ENCODE measurements around the gene KRT86. TPM values are rescaled to one million over a fixed set of nuclear protein-coding genes. Genes with fewer than 3 reads are reported as not detected.

The KRT86 gene
- total and polyA plus RNA-seq, 2 experiments from 2014 or later = 0.16 TPM; not detected in 1

DNA sequence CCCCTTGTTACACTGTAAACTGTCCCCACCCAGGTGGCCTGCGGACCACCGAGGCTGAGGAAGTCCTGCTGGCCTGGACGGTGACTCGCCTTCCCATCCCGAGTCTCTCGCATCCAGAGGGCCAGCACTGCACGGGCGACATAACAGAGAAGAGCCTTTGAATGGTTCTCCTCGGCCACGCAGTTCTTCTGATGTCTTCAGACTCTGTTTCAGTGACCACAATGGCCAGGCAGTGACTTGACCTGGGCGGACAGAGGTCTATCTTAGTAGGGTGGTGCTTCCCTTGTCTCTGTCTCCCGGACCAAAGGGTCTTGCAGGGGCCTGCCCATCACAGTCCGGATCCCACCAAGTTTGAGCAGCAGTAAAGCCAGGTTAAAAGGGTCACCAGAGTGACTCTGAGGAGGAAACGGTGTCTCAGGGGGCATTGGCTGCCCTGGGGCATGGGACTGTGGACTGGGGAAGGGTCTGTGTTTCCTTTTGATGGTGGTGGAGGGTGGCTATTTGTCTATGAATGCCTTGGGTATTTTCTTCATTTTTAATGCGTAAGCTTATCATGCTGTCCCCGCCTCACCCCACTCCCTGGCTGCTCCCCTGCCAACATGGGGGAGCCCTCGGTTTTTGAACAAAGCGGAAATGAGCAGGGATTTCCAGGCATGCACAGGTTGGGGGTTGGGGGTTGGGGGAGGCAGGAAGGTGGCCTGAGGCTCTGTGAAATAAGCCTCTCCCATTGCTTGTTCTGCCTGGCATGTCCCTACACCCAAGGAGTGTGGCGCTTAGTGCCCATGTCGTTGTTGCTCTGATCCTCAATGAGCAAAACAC, 82.5 kb downstream of the KRT86 start:
- no peak overlapping the region for H3K4me3 ChIP-seq
- no peak for DNase-seq (ENCODE audit: low spot score)

More for the DNA sequence above, 82.5 kb downstream of the KRT86 start:
- Mint-ChIP-seq H3K27ac (no peak overlapping the region), H3K4me1 (peaks cover 9% of the 10 kb centered on the region), H3K27me3 (ENCODE audit: insufficient read depth, low read depth, poor library complexity) (no peaks in the 10 kb centered on the region), H3K9me3 (no peaks in the 10 kb centered on the region), H3K4me3 (no peak overlapping the region), H3K36me3 (ENCODE audit: low read depth) (no peaks in the 10 kb centered on the region)
- Histone ChIP-seq H3K4me1 (ENCODE audit: insufficient read depth) (no peaks in the 10 kb centered on the region), H3K27me3 (ENCODE audit: insufficient read depth) (no peaks in the 10 kb centered on the region), H3K79me2 (replicated peaks; ENCODE audit: insufficient read depth) (no peaks in the 10 kb centered on the region), H4K20me1 (replicated peaks; ENCODE audit: insufficient read depth) (no peaks in the 10 kb centered on the region), H2AFZ (no peak overlapping the region), H3F3A (replicated peaks; ENCODE audit: low read depth) (no peaks in the 10 kb centered on the region), H3K27ac (ENCODE audit: low read depth) (no peak overlapping the region), H3K9me2 (ENCODE audit: insufficient read depth) (no peaks in the 10 kb centered on the region), H3K4me2 (no peak overlapping the region), H3K36me3 (ENCODE audit: insufficient read depth) (no peaks in the 10 kb centered on the region)
- TF ChIP-seq EZH2phosphoT487 (IDR thresholded peaks at IDR 0.05; ENCODE audit: unreplicated experiment) (no peak), POLR2AphosphoS5 (IDR thresholded peaks at IDR 0.05; ENCODE audit: low read depth) (no peak), CREB1 (CRISPR knock-in tag; IDR thresholded peaks at IDR 0.05; ENCODE audit: low read depth) (no peak), ZNF114 (CRISPR knock-in tag; IDR thresholded peaks at IDR 0.05) (no peak), NANOG (IDR thresholded peaks at IDR 0.05; ENCODE audit: borderline replicate concordance) (no peak), EZH2 (IDR thresholded peaks at IDR 0.05; ENCODE audit: low read depth, unreplicated experiment) (no peak), STAT1 (IDR thresholded peaks at IDR 0.05; ENCODE audit: unreplicated experiment) (no peak), JUNB (IDR thresholded peaks at IDR 0.05; ENCODE audit: unreplicated experiment) (no peak), ZNF331 (CRISPR knock-in tag; IDR thresholded peaks at IDR 0.05; ENCODE audit: low read depth) (no peak)
- TF ChIP-seq, protein P1, sequence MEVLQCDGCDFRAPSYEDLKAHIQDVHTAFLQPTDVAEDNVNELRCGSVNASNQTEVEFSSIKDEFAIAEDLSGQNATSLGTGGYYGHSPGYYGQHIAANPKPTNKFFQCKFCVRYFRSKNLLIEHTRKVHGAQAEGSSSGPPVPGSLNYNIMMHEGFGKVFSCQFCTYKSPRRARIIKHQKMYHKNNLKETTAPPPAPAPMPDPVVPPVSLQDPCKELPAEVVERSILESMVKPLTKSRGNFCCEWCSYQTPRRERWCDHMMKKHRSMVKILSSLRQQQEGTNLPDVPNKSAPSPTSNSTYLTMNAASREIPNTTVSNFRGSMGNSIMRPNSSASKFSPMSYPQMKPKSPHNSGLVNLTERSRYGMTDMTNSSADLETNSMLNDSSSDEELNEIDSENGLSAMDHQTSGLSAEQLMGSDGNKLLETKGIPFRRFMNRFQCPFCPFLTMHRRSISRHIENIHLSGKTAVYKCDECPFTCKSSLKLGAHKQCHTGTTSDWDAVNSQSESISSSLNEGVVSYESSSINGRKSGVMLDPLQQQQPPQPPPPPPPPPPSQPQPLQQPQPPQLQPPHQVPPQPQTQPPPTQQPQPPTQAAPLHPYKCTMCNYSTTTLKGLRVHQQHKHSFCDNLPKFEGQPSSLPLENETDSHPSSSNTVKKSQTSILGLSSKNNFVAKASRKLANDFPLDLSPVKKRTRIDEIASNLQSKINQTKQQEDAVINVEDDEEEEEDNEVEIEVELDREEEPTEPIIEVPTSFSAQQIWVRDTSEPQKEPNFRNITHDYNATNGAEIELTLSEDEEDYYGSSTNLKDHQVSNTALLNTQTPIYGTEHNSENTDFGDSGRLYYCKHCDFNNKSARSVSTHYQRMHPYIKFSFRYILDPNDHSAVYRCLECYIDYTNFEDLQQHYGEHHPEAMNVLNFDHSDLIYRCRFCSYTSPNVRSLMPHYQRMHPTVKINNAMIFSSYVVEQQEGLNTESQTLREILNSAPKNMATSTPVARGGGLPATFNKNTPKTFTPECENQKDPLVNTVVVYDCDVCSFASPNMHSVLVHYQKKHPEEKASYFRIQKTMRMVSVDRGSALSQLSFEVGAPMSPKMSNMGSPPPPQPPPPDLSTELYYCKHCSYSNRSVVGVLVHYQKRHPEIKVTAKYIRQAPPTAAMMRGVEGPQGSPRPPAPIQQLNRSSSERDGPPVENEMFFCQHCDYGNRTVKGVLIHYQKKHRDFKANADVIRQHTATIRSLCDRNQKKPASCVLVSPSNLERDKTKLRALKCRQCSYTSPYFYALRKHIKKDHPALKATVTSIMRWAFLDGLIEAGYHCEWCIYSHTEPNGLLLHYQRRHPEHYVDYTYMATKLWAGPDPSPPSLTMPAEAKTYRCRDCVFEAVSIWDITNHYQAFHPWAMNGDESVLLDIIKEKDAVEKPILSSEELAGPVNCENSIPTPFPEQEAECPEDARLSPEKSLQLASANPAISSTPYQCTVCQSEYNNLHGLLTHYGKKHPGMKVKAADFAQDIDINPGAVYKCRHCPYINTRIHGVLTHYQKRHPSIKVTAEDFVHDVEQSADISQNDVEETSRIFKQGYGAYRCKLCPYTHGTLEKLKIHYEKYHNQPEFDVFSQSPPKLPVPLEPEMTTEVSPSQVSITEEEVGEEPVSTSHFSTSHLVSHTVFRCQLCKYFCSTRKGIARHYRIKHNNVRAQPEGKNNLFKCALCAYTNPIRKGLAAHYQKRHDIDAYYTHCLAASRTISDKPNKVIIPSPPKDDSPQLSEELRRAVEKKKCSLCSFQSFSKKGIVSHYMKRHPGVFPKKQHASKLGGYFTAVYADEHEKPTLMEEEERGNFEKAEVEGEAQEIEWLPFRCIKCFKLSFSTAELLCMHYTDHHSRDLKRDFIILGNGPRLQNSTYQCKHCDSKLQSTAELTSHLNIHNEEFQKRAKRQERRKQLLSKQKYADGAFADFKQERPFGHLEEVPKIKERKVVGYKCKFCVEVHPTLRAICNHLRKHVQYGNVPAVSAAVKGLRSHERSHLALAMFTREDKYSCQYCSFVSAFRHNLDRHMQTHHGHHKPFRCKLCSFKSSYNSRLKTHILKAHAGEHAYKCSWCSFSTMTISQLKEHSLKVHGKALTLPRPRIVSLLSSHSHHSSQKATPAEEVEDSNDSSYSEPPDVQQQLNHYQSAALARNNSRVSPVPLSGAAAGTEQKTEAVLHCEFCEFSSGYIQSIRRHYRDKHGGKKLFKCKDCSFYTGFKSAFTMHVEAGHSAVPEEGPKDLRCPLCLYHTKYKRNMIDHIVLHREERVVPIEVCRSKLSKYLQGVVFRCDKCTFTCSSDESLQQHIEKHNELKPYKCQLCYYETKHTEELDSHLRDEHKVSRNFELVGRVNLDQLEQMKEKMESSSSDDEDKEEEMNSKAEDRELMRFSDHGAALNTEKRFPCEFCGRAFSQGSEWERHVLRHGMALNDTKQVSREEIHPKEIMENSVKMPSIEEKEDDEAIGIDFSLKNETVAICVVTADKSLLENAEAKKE (CRISPR knock-in tag; IDR thresholded peaks at IDR 0.05) = no peak
- TF ChIP-seq, protein P2, sequence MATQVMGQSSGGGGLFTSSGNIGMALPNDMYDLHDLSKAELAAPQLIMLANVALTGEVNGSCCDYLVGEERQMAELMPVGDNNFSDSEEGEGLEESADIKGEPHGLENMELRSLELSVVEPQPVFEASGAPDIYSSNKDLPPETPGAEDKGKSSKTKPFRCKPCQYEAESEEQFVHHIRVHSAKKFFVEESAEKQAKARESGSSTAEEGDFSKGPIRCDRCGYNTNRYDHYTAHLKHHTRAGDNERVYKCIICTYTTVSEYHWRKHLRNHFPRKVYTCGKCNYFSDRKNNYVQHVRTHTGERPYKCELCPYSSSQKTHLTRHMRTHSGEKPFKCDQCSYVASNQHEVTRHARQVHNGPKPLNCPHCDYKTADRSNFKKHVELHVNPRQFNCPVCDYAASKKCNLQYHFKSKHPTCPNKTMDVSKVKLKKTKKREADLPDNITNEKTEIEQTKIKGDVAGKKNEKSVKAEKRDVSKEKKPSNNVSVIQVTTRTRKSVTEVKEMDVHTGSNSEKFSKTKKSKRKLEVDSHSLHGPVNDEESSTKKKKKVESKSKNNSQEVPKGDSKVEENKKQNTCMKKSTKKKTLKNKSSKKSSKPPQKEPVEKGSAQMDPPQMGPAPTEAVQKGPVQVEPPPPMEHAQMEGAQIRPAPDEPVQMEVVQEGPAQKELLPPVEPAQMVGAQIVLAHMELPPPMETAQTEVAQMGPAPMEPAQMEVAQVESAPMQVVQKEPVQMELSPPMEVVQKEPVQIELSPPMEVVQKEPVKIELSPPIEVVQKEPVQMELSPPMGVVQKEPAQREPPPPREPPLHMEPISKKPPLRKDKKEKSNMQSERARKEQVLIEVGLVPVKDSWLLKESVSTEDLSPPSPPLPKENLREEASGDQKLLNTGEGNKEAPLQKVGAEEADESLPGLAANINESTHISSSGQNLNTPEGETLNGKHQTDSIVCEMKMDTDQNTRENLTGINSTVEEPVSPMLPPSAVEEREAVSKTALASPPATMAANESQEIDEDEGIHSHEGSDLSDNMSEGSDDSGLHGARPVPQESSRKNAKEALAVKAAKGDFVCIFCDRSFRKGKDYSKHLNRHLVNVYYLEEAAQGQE (IDR thresholded peaks at IDR 0.05; ENCODE audit: unreplicated experiment) = no peak
- TF ChIP-seq, protein P3, sequence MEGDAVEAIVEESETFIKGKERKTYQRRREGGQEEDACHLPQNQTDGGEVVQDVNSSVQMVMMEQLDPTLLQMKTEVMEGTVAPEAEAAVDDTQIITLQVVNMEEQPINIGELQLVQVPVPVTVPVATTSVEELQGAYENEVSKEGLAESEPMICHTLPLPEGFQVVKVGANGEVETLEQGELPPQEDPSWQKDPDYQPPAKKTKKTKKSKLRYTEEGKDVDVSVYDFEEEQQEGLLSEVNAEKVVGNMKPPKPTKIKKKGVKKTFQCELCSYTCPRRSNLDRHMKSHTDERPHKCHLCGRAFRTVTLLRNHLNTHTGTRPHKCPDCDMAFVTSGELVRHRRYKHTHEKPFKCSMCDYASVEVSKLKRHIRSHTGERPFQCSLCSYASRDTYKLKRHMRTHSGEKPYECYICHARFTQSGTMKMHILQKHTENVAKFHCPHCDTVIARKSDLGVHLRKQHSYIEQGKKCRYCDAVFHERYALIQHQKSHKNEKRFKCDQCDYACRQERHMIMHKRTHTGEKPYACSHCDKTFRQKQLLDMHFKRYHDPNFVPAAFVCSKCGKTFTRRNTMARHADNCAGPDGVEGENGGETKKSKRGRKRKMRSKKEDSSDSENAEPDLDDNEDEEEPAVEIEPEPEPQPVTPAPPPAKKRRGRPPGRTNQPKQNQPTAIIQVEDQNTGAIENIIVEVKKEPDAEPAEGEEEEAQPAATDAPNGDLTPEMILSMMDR (conservative IDR thresholded peaks at IDR 0.05; ENCODE audit: low read depth in 2 of 2) = no peak
- TF ChIP-seq, protein P4, sequence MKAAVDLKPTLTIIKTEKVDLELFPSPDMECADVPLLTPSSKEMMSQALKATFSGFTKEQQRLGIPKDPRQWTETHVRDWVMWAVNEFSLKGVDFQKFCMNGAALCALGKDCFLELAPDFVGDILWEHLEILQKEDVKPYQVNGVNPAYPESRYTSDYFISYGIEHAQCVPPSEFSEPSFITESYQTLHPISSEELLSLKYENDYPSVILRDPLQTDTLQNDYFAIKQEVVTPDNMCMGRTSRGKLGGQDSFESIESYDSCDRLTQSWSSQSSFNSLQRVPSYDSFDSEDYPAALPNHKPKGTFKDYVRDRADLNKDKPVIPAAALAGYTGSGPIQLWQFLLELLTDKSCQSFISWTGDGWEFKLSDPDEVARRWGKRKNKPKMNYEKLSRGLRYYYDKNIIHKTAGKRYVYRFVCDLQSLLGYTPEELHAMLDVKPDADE (IDR thresholded peaks at IDR 0.05) = no peak
- ATAC-seq = no peak
